H9 (cell line): Measurements from ENCODE around the gene SLC12A8. TPM values are rescaled to one million over a fixed set of nuclear protein-coding genes. Genes with fewer than 3 reads are reported as not detected.

Source experiments
- DNase-seq: peaks from one replicate; pipeline ENCODE4 v3.0.0-alpha.2; 2017
- H2AFZ ChIP-seq: one replicate; pipeline ENCODE4 v1.6.1; 2013; ENCODE audit warnings: mild to moderate bottlenecking, low read length, control low read depth, moderate library complexity
- H2AK5ac ChIP-seq: 2 replicates; pipeline ENCODE4 v1.6.1; 2013; ENCODE audit warnings: low read length, control low read depth, mixed read lengths; ENCODE audit not compliant: insufficient read length
- H2BK120ac ChIP-seq: one replicate; pipeline ENCODE4 v1.6.1; 2013; ENCODE audit warnings: low read depth, mild to moderate bottlenecking, low read length, control low read depth, inconsistent platforms; ENCODE audit not compliant: poor library complexity, severe bottlenecking
- H2BK12ac ChIP-seq: 2 replicates; pipeline ENCODE4 v1.6.1; 2013; ENCODE audit warnings: low read length, control low read depth, mixed read lengths, low read depth; ENCODE audit not compliant: insufficient read length
- H2BK15ac ChIP-seq: 2 replicates; pipeline ENCODE4 v1.6.1; 2013; ENCODE audit warnings: low read depth, low read length, control low read depth
- H2BK20ac ChIP-seq: one replicate; pipeline ENCODE4 v1.6.1; 2013; ENCODE audit warnings: low read depth, mild to moderate bottlenecking, low read length, control low read depth, inconsistent platforms; ENCODE audit not compliant: poor library complexity, severe bottlenecking
- H2BK5ac ChIP-seq: 2 replicates; pipeline ENCODE4 v1.6.1; 2013; ENCODE audit warnings: low read length, control low read depth, mixed read lengths; ENCODE audit not compliant: insufficient read length
- H3K14ac ChIP-seq: 2 replicates; pipeline ENCODE4 v1.6.1; 2013; ENCODE audit warnings: low read length, control low read depth; ENCODE audit not compliant: insufficient read depth
- H3K18ac ChIP-seq: 2 replicates; pipeline ENCODE4 v1.6.1; 2013; ENCODE audit warnings: low read depth, mild to moderate bottlenecking, mixed read lengths, low read length, control low read depth; ENCODE audit not compliant: insufficient read length
- H3K23ac ChIP-seq: 2 replicates; pipeline ENCODE4 v1.6.1; 2013; ENCODE audit warnings: low read length, control low read depth, mixed read lengths, low read depth; ENCODE audit not compliant: insufficient read length
- H3K23me2 ChIP-seq: 2 replicates; pipeline ENCODE4 v1.6.1; 2013; ENCODE audit warnings: low read depth, mild to moderate bottlenecking, mixed read lengths, low read length, control low read depth; ENCODE audit not compliant: insufficient read length, poor library complexity, severe bottlenecking
- H3K27ac ChIP-seq: 2 replicates; pipeline ENCODE4 v1.5.1; 2013; ENCODE audit warnings: low read length, control low read depth, mixed read lengths, low read depth; ENCODE audit not compliant: insufficient read length
- H3K27me3 ChIP-seq: 2 replicates; pipeline ENCODE4 v1.6.1; 2013; ENCODE audit warnings: low read length, control low read depth, inconsistent platforms; ENCODE audit not compliant: insufficient read depth
- H3K4ac ChIP-seq: 2 replicates; pipeline ENCODE4 v1.6.1; 2013; ENCODE audit warnings: low read depth, mild to moderate bottlenecking, control low read depth, inconsistent platforms, low read length, moderate library complexity
- H3K4me1 ChIP-seq: 2 replicates; pipeline ENCODE4 v1.6.1; 2013; ENCODE audit warnings: low read length, control low read depth, inconsistent platforms; ENCODE audit not compliant: insufficient read depth
- H3K4me2 ChIP-seq: 2 replicates; pipeline ENCODE4 v1.6.1; 2013; ENCODE audit warnings: low read length, control low read depth, mixed read lengths; ENCODE audit not compliant: insufficient read length, insufficient read depth
- H3K56ac ChIP-seq: 2 replicates; pipeline ENCODE4 v1.6.1; 2013; ENCODE audit warnings: low read depth, mild to moderate bottlenecking, mixed read lengths, low read length, control low read depth; ENCODE audit not compliant: insufficient read length
- H3K79me1 ChIP-seq: 2 replicates; pipeline ENCODE4 v1.6.1; 2013; ENCODE audit warnings: low read depth, mild to moderate bottlenecking, moderate library complexity, low read length, control low read depth, inconsistent platforms; ENCODE audit not compliant: insufficient read depth, poor library complexity, severe bottlenecking
- H3K79me2 ChIP-seq: 2 replicates; pipeline ENCODE4 v1.6.1; 2013; ENCODE audit warnings: low read length, control low read depth, inconsistent platforms; ENCODE audit not compliant: insufficient read depth
- H3K9ac ChIP-seq: 2 replicates; pipeline ENCODE4 v1.6.1; 2013; ENCODE audit warnings: low read length, control low read depth, mixed read lengths; ENCODE audit not compliant: insufficient read length; ENCODE audit errors: extremely low read depth
- H3K9me3 ChIP-seq: one replicate; pipeline ENCODE4 v1.6.1; 2013; ENCODE audit warnings: low read depth, low read length, inconsistent platforms; ENCODE audit not compliant: control insufficient read depth
- H3T11ph ChIP-seq: one replicate; pipeline ENCODE4 v1.6.1; 2013; ENCODE audit warnings: mild to moderate bottlenecking, low read length, control low read depth, inconsistent platforms
- H4K20me1 ChIP-seq: one replicate; pipeline ENCODE4 v1.6.1; 2013; ENCODE audit not compliant: control insufficient read depth, insufficient read length, insufficient read depth
- H4K5ac ChIP-seq: 2 replicates; pipeline ENCODE4 v1.6.1; 2013; ENCODE audit warnings: low read depth, mild to moderate bottlenecking, mixed read lengths, low read length, control low read depth; ENCODE audit not compliant: insufficient read length
- H4K8ac ChIP-seq: replicated peaks from 2 replicates; pipeline ENCODE4 v1.6.1; 2013; ENCODE audit warnings: low read length, control low read depth, mixed read lengths, low read depth; ENCODE audit not compliant: insufficient read length
- H4K91ac ChIP-seq: 2 replicates; pipeline ENCODE4 v1.6.1; 2013; ENCODE audit warnings: low read depth, mild to moderate bottlenecking, moderate library complexity, mixed read lengths, low read length, control low read depth; ENCODE audit not compliant: insufficient read length
- H3K27ac Mint-ChIP-seq, 3 experiments: 2 replicates in 2 of 3; 3 replicates in 1 of 3; pipeline ENCODE4 v1.8.0; 2020 to 2021; ENCODE audit warnings: mixed read lengths in 3 of 3, mild to moderate bottlenecking in 1 of 3, moderate library complexity in 1 of 3
- H3K27me3 Mint-ChIP-seq: 2 replicates; pipeline ENCODE4 v1.8.0; 2021; ENCODE audit warnings: low read depth, mild to moderate bottlenecking, moderate library complexity, mixed read lengths
- H3K36me3 Mint-ChIP-seq, 3 experiments: 2 replicates in 2 of 3; 3 replicates in 1 of 3; pipeline ENCODE4 v1.8.0; 2020 to 2021; ENCODE audit warnings: low read depth in 3 of 3, mixed read lengths in 3 of 3; ENCODE audit not compliant: insufficient read depth in 1 of 3
- H3K4me1 Mint-ChIP-seq, 2 experiments: 2 replicates each; pipeline ENCODE4 v1.8.0; 2020; ENCODE audit warnings: mixed read lengths in 2 of 2
- H3K4me3 Mint-ChIP-seq, 2 experiments: 2 replicates in 1 of 2; 3 replicates in 1 of 2; pipeline ENCODE4 v1.8.0; 2020 to 2021; ENCODE audit warnings: mild to moderate bottlenecking in 2 of 2, mixed read lengths in 2 of 2, moderate library complexity in 1 of 2
- H3K9me3 Mint-ChIP-seq, 2 experiments: 2 replicates in 1 of 2; 3 replicates in 1 of 2; pipeline ENCODE4 v1.8.0; 2020; ENCODE audit warnings: mild to moderate bottlenecking in 2 of 2, mixed read lengths in 2 of 2, moderate library complexity in 1 of 2
- CTCF ChIP-seq: fragments of 200-600 bp; sonication (generic); conservative IDR thresholded peaks from 3 replicates; pipeline ENCODE4 v1.8.0; 2021; ENCODE audit warnings: antibody characterized with exemption, mild to moderate bottlenecking
- WGBS: extraction: QIAGEN DNeasy Blood & Tissue Kit; methylation state at CpG from one replicate; pipeline ENCODE4 v1.1.7; 2013; ENCODE audit warnings: missing lambda C conversion rate, low lambda C conversion rate, mixed read lengths; ENCODE audit not compliant: insufficient read length; ENCODE audit errors: extremely low coverage; 5-methylcytosine and 5-hydroxymethylcytosine counted together
- total RNA-seq: library from RNA; stranded (reverse); gene quantifications from 2 replicates; pipeline ENCODE4 v1.2.1, GENCODE V29; 2021

The SLC12A8 gene
- total RNA-seq, 1 experiment from 2014 or later: 8.2 TPM

DNA sequence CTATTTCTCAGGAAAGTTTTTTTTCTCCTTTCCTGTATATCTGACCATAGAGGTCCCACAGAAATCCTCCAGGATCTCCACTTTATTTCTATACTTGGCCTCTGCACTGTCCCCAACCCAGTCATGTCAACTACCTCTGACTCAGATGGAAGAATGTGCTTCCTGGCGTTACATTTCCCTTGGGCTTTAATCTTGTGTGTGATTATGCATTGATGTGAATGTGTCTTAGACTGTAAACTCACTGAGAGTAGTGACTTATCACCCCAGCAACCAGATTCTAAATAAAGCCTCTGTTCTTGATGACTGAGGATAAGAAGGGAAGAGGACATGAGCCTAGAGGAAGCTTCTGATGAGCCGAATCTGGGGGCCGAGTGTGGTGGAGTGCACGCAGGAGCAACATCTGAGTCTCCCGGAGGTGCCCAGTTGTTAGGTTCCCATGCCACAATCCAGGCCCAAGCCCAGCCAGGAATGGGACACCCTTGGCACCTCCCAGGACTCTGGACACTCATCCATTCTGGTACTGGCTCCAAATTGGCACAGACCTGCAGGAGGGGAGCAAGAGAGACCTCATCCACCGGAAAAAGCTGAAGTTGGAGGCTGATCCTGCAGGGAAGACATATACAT is 124.7 kb downstream of the SLC12A8 start:
- H3K36me3 Mint-ChIP-seq: peaks cover 2 to 9% (median 5%) of the 10 kb centered on the region in 3 experiments; a peak in 5 of 7 replicates
- no peak overlapping the region for H3K9ac ChIP-seq
- no peak for TF ChIP-seq CTCF

More for the DNA sequence above, 124.7 kb downstream of the SLC12A8 start:
- Histone ChIP-seq H3K27ac (no peak overlapping the region), H3K27me3 (no peaks in the 10 kb centered on the region), H2BK5ac (no peak overlapping the region), H3T11ph (no peak overlapping the region), H3K14ac (no peak overlapping the region), H3K23ac (no peak overlapping the region), H3K4me1 (no peaks in the 10 kb centered on the region), H3K9me3 (no peaks in the 10 kb centered on the region), H2BK12ac (no peak overlapping the region), H3K4ac (no peak overlapping the region), H2AFZ (no peak overlapping the region), H3K23me2 (no peaks in the 10 kb centered on the region), H3K79me2 (no peaks in the 10 kb centered on the region), H2AK5ac (no peak overlapping the region), H3K56ac (no peak overlapping the region), H3K79me1 (no peaks in the 10 kb centered on the region), H2BK120ac (no peak overlapping the region), H3K18ac (no peak overlapping the region), H4K91ac (no peak overlapping the region), H2BK15ac (no peak overlapping the region), H2BK20ac (no peak overlapping the region), H4K5ac (no peak overlapping the region), H3K4me2 (no peak overlapping the region), H4K20me1 (no peaks in the 10 kb centered on the region), H4K8ac (no peak overlapping the region)
- Mint-ChIP-seq H3K27me3 (no peaks in the 10 kb centered on the region), H3K9me3 (no peaks in the 10 kb centered on the region), H3K4me1 (no peaks in the 10 kb centered on the region), H3K27ac (peak overlapping the region in 1 of 3 experiments; percentile 42; a peak in 1 of 7 replicates), H3K4me3 (no peak overlapping the region)
- WGBS: no CpG with 5 or more reads among the region's 6 CpGs
- no peak for DNase-seq
